Activated CD8-positive, alpha-beta memory T cell treated with anti-CD3 and anti-CD28 coated beads for 36 hours (primary cell): ENCODE data around the gene VAX1. TPM values are rescaled to one million over a fixed set of nuclear protein-coding genes. Genes with fewer than 3 reads are reported as not detected.
"Not testable (repeated sequence)": the region's sequence is repeated elsewhere in the genome, so short reads cannot be mapped to it uniquely, and the experiment has no call there.

Experiments used
- CTCF ChIA-PET: fragments of 350-600 bp; sonication (Branson Sonifier 250); formaldehyde crosslinking; loops from one replicate; lab custom pipeline; 2021; ENCODE audit warnings: antibody characterized with exemption; lab: Charles Lee
- POLR2A ChIA-PET: fragments of 350-600 bp; sonication (Branson Sonifier 250); formaldehyde crosslinking; loops from one replicate; lab custom pipeline; 2021; ENCODE audit warnings: antibody characterized with exemption; lab: Charles Lee
- total RNA-seq, 2 experiments: library from RNA; stranded (reverse); gene quantifications; one replicate each; pipeline ENCODE4 v1.2.3, GENCODE V29; 2021

Gene VAX1, protein sequence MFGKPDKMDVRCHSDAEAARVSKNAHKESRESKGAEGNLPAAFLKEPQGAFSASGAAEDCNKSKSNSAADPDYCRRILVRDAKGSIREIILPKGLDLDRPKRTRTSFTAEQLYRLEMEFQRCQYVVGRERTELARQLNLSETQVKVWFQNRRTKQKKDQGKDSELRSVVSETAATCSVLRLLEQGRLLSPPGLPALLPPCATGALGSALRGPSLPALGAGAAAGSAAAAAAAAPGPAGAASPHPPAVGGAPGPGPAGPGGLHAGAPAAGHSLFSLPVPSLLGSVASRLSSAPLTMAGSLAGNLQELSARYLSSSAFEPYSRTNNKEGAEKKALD
- not detected for total RNA-seq

DNA sequence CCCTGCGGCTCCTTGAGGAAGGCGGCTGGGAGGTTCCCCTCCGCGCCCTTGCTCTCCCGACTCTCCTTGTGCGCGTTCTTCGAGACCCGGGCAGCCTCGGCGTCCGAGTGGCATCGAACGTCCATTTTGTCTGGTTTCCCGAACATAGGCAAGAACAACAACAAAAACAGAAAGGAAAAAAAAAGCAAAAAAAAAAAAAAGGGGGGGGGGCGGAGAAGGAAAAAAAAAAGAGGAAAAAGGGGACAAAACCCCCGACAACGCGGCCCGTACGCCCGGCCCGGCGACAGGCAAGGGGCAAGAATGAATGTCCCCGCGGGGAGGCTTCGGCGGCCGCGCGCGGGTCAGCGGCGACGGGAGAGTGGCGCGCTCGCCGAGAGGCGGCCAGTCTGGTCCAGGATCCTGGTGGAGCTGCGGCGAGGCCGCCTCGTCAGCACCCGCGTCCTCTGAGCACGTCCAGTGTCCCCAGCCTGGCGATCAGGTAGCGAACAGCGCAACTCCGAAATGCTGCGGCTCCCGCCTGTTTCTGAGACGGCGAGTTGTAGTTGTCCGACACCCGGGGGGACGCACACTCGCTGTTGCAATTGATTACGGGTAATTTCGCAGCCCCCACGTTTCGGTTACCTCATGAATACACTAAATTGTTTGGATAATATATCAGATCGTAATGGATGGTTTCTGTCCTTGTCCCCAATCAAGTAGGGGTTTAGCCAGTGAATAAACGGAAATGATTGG is at the start of gene VAX1:
Gene VAX1, minus strand, starts transcription at position 360 of the 732 bp plus-strand sequence. Its CDS starts 214 bp downstream, at position 146.
- ChIA-PET CTCF (no interaction called here), POLR2A (no interaction called here)

DNA sequence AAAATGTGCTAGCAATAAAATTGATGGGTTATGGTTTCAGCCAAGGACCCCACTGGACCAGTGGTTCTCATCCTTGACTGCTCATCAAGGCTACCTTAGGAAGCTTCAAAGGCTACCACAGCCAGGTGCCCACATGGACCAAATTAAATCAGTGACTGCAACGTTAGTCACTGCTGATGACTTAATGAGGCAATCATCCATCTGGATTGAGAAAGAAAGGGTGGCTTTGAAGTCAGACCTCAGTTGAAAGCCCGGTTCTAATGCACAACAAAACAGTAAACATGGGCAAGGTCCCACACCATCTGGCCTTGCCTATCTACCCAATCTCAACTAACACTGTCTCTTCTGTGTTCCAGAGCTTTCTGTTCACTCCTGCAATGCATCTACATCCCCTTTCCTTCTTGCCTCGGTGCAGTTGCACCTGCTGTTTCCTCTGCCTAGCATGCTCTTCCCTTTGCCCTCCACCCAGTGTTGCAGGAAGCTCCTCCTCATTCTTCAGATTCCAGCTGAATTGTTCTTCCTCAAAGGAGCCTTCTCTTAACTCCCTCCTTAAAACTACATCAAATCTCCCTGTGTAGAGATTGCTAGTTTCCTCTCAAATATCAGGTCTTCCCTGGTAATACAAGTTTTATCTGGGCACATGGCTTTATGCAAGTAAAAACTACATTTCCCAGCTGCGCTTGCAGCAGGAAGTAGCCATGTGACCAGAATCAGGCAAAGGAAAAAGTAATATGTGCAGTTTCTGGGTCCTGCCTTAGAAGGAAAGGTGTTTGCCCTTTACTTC is 49.0 kb upstream of the VAX1 start:
- CTCF ChIA-PET = interaction anchor here (0.8 to 1.0 kb wide), 2 partner anchors 12 to 30 kb away, joined by 3 to 4 read pairs; no protein-coding TSS in a partner anchor
- POLR2A ChIA-PET = no interaction called here

DNA sequence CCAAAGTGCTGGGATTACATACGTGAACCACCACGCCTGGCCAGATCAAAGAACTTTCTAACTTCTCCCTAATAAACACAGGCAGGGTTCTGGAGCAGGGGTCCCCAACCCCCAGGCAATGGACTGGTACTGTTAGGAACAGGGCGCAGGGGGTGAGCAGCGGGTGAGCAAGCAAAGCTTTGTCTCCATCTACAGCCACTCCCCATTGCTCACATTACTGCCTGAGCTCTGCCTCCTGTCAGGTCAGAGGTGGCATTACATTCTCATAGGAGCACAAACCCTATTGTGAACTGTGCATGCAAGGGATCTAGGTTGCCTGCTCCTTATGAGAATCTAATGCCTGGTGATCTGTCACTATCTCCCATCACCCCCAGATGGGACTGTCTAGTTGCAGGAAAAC is 47.7 kb upstream of the VAX1 start:
- POLR2A ChIA-PET, CTCF ChIA-PET: not testable (repeated sequence)

DNA sequence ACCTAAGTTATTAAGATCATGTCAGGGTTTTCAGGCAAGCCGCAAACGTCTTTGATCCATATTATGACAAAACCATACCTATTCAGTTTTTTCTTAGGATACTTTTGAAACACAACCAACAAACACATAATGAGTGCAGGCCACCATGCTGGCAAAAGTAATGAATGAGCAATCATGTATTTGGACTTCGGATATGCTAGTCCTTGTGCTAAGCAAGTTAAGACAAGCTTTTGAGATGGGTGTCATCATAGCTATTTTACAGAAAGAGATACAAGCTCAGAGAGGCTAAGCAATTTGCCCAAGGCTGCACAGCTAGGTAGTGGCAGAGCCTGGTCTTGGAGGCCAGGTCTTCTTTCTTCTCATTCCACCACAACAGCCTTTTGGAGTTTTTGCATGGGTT is 46.8 kb upstream of the VAX1 start:
- ChIA-PET POLR2A (no interaction called here), CTCF (no interaction called here)

DNA sequence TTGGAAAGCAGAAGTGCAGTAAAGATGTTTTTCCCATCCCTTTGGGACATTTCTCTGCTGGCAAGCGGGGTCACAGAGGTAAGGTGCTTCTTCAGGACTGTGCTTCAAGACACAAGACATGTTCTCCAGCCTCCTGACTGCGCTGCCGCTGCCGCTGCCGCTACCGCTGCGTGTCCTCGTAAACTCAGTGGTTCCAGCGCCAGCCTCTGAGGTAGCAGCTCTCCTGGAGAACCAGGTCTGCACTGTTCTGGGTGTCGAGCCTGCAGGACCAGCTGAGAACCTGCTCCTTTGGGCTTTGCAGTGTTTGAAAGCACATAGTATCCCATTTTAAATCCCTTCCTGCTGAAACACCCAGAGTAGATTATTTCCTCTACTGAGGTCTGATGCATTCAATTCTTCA is 46.2 kb upstream of the VAX1 start:
- ChIA-PET CTCF (no interaction called here), POLR2A (no interaction called here)

DNA sequence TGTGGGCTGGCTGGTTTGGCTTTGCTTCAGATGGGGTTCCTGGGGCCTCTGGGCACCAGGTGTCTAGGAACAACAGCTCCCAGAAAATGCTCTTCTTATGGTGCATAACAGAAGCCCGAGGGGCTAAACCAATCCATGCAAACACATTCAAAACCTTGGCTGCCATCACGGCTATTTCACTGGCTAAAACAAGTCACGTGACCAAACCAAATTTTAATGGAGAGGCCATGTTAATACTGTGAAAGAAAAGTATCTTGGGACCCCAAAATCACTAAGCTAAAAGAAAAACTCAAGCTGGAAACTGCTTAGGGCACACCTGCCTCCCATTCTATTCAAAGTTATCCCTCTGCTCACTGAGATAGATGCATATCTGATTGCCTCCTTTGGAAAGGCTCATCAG is 40.1 kb upstream of the VAX1 start:
- POLR2A ChIA-PET = no interaction called here
- CTCF ChIA-PET = no interaction called here

DNA sequence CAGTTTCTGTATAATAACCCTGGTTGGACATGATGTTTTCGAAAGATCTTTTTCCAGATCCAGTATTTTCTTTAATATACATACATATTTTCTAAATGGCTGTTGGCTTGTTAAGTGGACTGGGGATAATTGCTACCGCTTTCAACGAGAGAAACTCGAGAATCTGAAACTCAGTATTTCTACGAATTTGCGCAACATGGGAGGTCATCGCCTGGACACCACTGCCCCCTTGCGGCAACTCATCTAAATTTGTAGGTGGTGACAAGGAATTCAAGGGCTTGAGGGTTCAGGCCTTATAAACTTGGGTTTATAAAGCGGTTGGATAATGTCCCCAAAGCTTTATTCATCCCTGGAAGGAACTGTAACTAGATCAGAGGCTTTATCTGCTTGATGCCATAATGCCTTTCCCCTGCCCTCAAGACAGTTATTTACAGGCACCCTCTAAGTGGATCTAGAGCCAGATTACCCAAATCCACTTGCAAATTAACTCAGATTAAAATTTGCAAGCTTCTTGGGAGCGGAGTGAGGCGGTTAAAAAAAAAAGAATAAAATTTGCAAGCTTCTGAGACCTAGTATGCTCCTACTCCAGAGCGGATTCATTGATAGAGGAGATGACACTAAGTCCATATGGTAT is 37.9 kb upstream of the VAX1 start:
- ChIA-PET CTCF (interaction anchor here (0.6 to 4.2 kb wide), 8 partner anchors 10 to 450 kb away, joined by 3 to 28 read pairs (median 8); no protein-coding TSS in a partner anchor), POLR2A (no interaction called here)

DNA sequence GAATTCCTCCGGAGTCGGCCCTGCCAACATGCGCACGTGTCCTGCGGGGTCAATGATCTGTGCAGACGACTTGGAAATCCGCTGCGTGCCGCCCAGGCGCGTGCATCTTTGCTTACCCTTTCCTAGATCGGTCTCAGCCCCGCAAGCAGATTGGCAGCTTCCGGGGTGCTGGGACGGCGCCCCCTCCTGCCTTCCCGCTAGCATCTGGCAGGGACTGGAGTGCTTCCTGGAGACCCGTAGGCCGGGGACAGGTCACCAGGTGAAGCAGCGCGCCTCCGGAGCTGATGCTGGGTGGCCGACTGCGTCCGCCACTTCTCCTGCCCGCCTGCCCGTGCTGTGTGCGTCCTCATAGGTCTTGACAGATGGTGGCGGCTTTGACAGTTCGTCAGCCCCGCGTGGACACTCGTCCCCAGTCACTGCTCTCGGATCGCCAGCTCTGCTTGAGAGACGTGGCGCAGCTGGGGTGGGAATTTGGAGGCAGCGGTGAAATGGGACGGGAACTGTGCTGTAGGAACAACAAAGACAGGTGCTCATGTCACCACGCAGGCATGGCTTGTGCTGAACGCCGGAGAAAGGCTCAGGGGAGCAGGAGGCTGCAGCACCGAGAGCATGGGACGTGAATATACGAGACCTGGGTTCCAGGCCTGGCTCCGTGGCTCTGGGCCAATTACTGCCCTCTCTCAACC is 37.3 kb upstream of the VAX1 start:
- CTCF ChIA-PET = interaction anchor here (0.6 to 4.2 kb wide), 17 partner anchors 9 to 494 kb away, joined by 3 to 28 read pairs (median 4); no protein-coding TSS in a partner anchor
- POLR2A ChIA-PET = interaction anchor here (0.6 kb wide), 1 partner anchor 44 kb away, joined by 4 read pairs; no protein-coding TSS in a partner anchor

DNA sequence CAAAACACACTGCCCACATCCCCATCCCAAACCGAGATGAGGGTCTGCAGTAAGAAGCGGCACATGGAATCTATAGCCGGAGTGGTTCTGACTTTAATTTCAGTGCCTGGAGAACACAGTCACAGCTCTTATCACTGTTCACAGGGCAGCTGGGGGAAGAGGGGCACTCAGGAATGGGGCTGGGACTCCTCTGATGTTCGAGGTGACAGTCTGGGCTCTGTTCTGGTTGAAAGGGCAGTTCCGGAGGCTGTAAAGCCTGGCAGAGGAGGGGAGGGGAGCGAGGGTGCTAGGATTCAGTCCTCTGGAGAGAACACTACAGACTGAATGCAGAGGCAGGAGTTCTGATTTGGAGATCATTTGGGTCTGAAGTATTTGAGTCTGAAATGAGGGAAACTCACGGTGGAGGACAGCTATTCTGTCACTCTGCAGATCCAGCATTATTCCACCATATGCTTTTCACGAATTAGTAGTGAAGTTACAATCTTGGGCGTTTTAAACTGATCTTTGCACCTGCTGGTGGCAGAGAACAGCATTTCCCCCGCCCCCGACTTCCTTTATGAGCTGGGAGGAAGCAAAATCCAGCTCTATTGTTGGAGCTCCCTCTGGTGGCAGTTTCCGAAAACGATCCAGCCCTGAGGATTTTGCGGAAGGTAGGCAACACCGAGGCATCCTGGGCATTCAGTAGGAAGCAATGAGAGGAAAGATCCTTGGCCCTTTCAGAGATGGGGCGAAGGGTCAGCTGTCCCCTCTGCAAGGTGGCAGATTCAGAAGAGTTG is 36.6 kb upstream of the VAX1 start:
- POLR2A ChIA-PET = interaction anchor here (0.6 kb wide), 1 partner anchor 45 kb away, joined by 4 read pairs; no protein-coding TSS in a partner anchor
- CTCF ChIA-PET = interaction anchor here (0.7 to 4.2 kb wide), 17 partner anchors 8 to 493 kb away, joined by 3 to 28 read pairs (median 4); no protein-coding TSS in a partner anchor

DNA sequence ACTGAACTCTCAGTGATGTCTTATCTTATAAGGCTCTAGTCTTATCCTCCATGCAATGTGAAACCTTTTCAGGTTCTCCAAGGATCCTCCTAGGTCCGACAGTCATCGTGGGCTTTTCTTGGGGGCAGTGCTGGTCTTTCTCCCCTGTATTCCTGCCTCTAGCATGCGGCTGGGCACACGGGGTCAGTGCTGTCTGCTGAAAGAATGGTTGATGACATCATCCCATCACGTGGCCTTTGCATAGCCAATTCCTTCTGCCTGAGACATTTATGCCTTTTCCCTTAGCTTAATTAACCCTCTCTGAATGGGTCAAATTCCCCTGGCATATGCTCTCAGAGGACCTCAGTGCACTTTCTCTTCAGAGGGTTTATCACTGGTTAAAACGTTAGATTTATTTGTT is 32.2 kb upstream of the VAX1 start:
- ChIA-PET POLR2A (no interaction called here), CTCF (no interaction called here)

DNA sequence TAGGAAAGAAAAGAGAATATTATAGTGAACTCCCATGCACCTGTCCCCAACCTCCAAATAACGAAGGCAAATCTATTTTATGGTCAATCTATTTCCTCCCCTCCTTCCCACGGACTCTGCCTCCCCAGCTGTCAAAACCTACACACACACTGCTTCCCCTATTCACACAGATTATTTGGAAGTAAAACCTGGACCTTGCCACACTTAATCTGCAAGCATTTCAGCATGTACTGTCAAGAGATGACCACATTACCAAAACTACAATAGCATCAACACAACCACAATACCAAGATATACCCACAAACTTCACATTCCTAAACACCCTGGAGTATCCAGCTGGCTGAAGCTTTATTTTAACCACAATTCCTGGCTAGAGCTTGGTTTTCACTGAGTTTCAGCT is 31.4 kb upstream of the VAX1 start:
- POLR2A ChIA-PET = no interaction called here
- CTCF ChIA-PET = interaction anchor here (1.0 kb wide), 1 partner anchor 36 kb away, joined by 3 read pairs; no protein-coding TSS in a partner anchor

DNA sequence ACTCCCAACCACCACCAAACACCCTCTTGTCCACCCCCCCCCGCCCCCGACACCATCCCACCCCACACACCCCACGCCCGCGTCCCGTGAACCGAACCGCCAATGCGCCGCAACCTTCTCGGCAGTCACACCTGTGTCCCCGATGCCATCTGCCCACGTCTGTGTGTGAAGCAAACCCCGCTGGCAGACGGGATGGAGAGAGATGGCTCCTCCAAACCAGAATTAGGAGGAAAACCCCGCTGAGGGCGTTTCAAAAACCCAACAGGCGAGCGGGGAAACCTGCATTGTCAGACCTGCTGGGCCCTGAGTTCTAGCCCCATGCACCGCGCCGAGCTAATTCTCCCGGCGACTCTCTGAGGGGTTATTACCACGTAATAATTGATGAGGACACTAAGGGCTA is 30.7 kb upstream of the VAX1 start:
- POLR2A ChIA-PET = no interaction called here

DNA sequence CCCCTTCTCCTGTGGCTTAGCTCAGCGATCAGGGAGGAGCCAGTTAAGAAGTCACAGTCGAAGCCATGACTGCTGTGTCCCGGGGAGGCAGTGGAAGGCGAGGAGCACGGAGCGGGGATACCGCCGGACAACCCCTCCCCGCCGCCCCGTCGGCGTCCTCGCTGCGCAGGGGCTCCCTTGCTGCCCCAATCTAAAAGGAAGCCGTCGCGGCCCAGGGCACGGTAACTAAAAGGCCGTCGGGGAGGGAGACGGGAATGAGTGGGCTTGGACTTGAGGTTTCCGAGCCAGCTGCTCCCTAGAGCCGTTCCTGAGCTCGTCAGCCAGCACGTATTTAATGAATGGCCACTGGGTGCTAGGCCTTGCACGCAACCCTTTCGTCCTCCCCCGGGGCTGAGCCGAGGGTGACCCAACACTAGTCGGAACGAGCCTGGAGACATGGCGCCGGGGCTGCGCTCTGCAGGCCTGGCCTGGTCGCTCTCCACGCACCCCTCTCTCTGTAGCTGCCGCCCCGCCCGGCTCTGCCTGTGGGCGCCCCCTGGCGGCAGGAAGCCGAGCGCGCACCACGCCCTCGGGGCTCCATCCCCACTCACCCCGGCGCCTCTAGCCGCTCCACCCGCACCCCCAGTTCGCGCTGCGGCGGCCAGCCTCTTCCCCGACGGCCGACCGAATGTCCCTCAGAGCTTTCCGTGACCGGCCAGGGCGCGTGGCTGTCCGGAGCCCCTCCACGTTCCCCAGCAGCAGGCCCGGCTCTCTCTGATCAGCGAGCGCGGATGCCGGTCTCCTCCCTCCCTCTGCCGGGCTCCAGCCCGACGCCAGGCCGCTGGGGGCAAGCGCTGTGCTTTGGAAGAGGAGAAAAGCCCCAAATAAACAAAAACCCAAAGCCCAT is 30.0 kb upstream of the VAX1 start:
- CTCF ChIA-PET = interaction anchor here (0.6 to 2.5 kb wide), 12 partner anchors 10 to 382 kb away, joined by 3 to 16 read pairs (median 4); no protein-coding TSS in a partner anchor
- POLR2A ChIA-PET = no interaction called here

More for the DNA sequence above, 30.7 kb upstream of the VAX1 start:
- CTCF ChIA-PET = interaction anchor here (1.0 to 2.5 kb wide), 6 partner anchors 10 to 381 kb away, joined by 3 to 16 read pairs (median 6); no protein-coding TSS in a partner anchor

DNA sequence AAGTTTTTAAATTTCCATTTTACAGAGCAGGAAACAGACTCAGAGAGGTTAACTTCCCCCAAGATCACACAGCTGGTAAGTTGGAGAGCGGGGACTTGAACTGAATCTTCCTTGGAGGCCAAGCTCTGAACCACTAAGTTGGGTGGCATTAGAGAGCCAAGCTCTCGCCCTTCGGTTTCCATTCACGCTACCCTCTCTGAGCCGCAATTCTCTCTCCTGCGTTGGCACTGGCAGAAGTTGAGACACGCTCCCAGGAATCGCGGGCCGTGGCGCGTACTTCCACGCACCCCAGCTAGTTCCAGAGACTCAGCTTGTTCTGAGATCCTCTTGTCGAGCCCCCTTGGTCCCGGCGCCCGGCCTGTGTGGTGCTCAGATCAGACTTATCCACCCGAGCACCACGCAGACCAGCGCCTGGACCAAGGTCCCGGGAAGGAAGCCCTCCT is 29.3 kb upstream of the VAX1 start:
- ChIA-PET POLR2A (no interaction called here), CTCF (interaction anchor here (0.9 to 2.5 kb wide), 9 partner anchors 9 to 381 kb away, joined by 3 to 16 read pairs (median 4); no protein-coding TSS in a partner anchor)

DNA sequence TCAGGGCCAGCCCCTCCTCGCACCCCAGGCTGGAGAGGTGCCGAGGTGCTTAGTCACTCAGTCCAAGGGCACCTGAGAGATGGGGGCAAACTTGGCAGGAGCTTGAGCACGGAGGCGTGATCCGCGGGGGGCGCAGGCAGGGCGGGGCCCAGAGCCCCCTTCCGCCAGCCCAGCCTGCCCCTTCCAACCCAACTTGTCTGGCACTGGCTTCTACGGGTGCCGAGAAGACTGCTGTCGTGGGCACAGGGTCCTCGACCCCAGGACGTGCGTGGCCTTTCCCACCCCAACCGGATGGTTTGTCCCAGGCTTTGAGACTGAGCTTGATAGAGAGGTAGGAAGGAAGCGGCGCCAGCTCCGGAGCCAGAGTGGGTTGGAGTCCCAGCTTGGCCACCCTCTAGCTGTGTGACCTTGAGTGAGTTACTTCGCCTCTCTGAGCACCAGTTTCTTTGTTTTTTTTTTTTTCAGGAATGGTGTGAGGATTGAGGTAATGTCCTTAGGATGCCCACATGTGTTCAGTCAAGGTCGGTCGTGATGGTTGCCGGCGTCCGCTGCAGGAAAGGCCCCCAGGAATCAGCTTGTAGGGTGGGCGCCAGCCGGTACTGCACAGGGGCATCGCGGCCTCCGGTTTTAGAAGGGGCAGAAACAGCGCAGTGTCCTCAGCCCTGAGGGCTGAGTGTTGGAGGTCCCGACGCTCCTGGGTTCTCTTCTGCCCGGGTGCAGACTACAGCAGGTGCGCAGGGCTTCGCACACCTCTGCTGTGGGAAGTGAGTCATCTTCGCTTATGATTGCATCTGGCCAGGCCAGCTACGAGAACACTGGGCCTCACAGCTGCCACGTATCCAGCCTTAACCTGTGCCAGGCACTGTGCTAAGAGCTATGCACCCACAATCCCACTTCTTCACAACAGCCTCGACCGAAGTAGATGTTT is 28.6 kb upstream of the VAX1 start:
- POLR2A ChIA-PET = no interaction called here

More for the DNA sequence above, 28.6 kb upstream of the VAX1 start:
- CTCF ChIA-PET = interaction anchor here (0.6 to 2.5 kb wide), 8 partner anchors 8 to 451 kb away, joined by 3 to 16 read pairs (median 8); no protein-coding TSS in a partner anchor
